ENCODE results near the gene MGRN1.
"Not testable (repeated sequence)": the region's sequence is repeated elsewhere in the genome, so short reads cannot be mapped to it uniquely, and the experiment has no call there.

MGRN1 gene

DNA sequence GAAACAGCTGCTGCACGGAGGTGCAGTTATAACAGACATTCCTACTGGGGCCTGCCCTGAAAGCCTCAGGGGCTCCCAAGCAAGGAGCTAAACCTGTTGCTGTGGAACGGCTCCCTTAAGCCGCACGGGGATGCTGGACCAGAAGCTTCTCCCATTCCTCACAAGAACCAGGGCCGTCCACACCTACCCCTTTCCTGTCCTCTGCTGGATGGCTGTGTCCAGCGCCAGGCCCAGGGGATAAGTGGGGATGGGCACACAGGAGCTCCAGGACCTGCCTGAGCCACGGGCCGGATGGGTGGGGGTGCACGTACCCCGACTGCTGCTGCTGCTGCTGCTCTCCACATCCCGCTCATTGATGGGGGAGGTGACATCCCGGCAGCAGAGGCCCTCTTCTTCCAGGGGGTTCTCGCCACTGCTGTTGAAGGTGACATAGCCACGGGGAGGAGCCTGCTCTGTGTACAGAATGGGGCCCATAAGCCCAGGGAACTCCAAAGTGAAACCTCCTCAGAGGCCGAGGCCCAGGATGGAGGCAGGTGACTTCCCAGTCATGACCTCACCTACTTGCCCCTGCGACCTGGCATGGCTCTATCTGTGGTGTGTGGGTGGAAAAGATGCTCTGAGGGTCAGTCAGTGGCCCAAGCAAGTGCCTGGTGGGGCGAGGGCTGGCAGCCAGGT, 77.3 kb downstream of the MGRN1 start:
- DNase-seq: no peak

DNA sequence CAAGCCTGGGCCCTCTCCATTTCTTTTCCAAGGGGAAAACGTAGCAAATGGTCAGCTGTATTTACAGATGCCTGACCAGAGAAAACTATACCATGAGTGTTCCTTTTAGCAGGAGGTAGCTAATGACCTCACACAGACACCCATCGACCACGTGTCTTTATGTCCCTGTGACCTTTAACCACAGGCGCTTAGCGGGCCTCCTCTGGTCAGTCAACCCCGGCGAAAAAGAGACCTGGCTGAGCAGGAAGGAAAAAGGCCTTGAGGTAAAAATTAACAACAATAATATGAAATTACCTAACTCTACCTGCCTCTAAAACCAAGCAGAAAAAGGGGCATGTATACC, 77.8 kb downstream of the MGRN1 start:
- DNase-seq: no peak

DNA sequence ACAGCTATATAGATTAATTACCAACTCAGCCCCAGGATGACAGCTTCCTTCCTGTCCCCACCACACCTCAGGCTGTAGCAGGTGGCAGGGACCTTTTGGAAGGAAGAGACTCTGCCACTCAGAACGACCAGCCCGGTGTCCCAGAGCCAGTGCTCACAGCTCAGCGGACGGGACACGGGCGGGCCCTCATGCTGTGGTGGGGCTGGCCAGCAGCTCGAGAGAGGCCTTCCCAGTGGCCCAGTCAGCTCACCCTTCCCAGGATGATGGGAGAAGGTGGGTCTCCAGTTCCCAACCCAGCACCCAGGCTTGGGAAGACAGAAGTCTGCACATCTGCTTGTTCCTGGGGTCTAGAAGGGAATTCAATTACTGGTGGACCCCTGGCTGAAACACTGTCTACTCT, 79.3 kb downstream of the MGRN1 start:
- DNase-seq: no peak

DNA sequence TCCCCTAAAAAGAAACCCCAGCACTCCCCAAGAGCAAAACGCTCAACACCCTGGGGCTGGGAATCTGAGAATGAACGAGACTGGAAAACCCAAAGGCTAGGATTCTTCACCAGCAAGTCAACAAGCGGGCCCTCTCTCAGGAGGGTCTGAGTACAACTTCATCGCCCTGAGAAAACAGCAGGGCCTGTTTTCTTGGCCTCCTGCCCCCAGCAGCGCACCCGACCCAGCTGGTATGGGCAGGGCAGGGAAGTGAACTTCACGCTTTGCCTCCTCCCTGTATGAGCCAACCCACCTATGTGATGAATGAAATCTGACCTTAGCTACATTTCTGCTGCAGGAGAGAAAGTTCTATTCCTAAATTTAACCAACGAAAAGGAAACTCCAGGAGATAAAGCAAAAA, 79.9 kb downstream of the MGRN1 start:
- DNase-seq: no peak

DNA sequence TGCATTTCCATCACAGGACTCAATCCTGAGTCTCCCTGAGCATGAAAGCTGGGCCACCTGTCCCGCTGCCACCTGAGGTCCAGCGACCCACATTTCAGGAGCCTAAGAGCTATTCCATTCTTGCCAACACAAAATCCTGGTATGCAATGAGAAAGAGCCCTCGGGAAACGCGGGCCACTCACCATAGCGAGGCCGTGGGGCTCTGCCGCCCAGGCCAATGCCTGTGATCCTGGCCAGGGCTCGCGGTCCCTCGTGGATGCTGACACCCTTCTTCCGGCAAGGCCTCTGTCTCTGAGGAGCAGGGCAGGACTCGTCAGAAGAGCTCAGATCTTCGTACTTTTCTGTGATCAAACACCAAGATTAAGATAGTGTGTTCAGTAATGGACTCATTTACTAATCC, 80.3 kb downstream of the MGRN1 start:
- no peak for DNase-seq

DNA sequence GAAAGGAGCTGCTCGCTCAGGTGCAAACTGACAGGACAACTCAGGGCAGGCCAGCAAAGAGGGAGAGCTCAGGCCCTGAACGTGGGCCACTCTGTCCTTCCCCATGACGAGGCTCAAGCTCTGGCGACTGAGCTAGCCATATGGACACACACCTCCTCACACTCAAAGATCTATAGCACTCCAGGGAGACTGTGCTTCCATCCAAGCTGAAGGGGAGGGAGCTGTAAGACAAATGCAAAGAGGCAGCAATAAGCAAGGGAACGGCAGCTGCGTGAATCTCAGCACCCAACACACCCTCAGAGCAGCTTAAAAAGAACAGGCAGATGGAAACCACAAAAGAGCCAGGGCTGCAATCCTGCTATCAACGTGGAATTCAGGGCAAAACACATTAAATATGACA, 82.2 kb downstream of the MGRN1 start:
- no peak for DNase-seq

DNA sequence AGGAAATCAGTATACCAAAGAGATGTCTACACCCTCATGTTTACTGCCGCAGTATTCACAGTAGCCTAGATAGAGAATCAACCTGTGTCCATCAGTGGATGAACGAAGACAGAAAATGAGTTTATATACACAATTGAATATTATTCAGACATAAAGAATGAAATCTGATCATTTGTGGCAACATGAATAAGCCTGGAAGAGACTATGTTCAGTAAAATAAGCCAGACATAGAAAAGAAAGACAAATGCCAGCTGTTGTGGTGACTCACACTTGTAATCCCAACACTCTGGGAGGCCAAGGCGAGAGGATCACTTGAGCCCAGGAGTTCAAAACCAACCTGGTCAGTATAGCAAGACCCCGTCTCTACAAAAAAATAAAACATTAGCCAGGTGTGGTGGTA, 84.9 kb downstream of the MGRN1 start:
- DNase-seq: no peak

DNA sequence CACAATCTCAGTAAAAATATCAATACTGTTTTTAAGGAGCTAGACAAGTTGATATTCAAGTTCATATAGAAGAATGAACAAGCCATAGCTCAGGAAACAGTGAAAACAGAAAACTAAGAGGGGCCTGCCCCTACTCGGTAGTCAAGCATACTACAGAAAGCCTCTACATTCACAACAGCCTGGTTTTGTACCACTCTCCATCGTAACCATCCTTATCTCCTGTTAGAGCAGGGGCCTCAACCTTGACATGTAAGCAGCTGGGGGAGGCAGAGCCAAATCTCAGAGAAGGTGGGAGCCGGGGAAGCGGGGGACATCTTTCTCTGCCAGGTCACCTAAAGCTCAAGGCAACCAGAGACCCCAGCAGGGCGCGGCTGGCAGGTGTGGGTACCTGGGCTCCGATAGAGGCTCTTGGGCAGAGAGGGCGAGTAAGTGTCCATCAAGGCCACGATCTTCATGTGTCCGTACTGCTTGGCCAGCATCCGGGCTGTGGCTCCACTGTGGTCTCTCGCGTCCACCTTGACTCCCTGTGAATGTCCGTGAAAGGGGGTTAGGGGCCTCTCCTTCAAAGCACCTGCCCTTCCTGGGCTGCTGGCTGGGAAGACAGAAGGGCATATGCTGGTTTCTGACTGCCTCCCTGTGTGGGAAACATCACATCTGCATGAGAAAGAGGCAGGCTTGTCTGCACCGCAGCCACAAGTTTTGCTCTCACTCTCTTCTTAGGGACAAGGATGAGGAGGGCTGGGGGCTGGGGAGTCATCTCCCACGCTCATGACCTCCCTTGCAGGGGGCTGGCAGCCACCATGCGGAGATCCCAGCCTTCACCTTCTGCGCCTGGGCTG, 89.3 kb downstream of the MGRN1 start:
- no peak for DNase-seq

DNA sequence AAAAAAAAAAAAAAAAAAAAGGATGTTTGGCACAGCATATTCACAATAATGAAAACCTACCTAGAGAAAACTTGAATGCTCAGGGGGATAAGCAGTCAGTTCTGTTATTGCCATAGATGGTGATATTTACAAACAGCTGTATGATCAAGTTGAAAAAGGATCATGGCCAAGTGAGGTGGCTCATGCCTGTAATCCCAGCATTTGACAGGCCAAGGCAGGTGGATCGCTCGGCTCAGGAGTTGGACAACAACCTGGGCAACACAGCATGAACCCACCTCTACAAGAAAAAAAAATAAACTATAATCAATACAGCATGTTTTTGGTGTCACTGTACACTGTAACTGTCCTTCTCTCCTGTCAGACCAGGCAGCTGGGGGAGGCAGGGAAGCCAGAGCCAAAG, 90.4 kb downstream of the MGRN1 start:
- no peak for DNase-seq

DNA sequence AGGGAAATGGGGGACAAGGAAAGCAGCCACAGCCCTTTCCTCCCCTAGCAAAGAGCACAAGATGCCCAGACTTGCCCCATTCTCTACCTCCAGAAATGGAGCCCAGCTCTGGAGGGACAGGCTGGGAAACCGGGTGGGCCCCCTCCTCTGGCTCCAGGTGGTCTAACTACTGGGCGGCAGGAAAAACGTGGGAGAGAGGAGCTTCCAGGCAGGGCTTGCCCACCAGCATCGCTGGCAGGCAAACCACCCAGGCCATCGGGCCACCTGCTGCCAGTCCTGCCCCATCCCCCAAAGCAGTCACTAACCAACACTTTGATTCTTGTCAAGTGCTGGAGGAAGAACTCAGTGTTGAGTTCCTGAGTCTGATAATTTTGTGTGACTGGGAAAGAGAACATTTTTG, 93.8 kb downstream of the MGRN1 start:
- DNase-seq: no peak

DNA sequence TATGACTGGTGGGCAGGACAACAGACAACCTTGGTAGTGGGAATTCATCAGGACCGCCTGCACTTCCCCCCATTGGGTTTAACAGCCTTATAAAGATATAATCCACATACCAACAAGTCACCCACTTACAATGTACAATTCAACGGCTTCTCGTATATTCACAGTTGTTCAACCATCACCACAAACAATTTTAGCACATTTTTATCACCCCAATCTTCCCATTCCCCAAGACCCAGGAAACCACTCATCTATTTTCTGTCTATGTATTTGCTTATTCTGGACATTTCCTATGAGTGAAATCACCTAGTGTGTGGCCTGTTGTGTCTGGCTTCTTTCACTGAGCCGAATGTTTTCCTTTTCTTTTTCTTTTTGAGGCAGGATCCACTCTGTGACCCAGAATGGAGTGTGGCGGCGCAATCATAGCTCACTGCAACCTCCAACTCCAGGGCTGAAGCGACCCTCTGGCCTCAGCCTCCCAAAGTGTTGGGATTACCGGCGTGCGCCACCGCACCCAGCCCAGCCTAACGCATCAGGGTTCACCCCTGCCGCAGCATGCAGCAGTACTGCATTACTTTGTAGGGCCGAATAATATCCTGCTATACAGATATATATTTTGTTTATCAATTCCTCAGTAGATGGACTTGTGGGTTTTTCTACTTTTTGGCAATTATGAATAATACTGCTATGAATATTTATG, 98.6 kb downstream of the MGRN1 start:
- DNase-seq: no peak

DNA sequence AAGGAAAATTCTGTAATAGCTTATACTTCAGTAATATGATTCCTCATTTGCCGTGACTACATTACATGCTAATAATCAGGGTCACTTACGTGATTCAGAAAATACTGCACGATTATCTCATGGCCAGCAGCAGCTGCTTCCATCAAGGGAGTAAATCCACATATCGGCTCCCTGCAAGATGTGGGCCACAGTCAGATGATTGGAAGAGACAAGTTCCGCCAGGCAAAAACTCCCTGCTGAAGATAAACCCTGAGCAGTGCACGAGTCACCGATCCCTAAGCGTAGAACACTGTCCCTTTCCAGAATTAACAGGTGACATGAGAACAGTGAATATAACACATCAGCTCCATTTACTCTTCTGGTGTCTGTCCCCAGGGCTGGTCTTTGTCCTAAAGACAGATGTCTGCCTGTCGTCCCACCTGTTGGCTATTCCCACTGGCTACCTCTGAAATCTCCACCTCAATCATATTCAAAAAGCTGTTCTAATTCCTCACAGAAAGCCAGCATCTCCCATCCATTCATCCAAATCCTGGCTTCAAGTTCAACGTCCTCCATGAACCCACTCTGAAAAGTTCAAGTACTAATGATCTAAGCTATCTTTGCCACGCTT, 100.1 kb downstream of the MGRN1 start:
- no peak for DNase-seq

DNA sequence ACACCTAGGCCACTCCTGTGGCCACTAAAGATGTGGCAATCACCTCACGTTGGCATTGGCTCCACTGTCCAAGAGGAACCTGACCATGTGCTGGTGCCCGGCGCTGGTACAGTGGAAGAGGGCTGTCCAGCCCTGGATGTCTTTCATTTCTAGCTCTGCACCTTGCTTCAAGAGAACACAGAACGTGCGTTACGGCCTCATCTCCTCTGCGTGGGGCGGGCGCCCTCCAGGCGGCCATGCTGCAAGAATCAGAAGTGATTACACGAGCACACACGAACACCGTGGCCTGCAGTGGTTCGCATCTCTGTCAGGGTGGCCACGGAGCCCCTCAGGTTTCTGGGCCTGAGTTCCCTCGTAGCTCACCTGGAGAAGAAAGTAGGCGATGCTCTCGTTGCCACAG, 102.0 kb downstream of the MGRN1 start:
- DNase-seq: no peak

DNA sequence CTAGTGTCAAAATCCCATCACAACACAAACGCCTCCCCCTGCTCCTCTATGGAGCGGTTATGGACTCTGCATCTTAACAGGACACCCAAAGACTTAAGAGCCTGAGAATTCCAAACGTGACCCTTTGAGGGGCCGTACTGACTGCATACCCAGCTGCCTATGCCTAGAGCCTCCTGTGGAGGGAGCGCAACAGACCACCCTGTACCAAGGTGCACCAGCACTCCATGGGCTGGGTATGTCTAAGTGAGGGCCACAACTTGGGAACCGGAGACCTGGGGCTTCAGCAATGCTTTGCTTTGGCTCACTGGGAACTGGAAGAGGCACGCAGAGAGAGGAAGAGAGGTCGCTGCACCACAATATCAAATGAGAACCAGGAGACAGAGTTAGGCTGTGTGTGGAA, 104.0 kb downstream of the MGRN1 start:
- no peak for DNase-seq

DNA sequence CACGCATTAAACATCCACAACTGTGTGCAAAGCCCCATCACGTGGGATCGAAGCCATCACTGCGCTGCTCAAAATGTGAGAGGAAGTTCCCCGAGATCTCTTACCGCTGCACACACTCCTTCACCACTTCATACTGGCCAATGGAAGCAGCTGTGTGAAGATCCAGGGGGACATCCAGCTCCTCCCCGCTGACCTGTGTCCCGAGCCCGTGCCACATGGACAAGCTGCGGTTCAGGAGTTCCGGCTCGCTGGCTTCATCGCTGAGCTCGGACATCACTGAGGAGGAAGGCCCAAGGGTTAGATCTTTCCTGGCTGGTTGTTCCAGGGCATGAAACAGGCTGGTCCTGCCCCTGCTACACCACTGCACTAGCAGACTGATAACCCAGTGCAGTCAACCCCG, 105.2 kb downstream of the MGRN1 start:
- no peak for DNase-seq

DNA sequence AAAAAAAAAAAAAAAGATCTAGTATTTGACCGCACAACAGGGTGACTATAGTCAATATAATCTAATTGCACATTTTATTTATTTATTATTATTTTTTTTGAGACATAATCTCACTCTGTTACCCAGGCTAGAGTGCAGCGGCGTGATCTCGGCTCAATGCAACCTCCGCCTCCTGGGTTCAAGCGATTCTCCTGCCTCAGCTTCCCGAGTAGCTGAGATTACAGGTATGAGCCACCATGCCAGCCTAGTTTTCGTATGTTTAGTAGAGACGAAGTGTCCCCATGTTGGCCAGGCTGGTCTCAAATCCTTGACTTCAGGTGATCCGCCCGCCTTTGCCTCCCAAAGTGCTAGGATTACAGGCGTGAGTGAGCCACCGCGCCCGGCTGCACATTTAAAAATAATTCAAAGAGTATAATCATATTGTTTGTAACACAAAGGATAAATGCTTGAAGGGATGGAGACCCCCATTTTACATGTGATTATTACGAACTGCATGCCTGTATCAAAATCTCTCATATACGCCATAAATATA, 108.7 kb downstream of the MGRN1 start:
- DNase-seq: no peak

DNA sequence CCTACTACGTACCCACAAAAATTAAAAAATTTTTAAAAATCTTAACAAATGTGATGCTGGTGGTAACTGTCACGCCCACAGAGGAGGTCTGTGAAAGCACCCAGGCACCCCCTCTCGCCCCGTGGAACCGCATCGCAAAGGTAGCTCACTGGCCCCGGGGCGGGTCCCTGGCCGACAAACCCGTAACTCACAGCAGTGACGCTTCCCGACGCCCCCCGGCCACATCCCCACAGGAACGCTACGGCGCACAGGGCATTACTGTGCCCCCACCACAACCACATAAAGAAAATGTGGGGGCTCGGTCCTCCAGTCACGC, 109.1 kb downstream of the MGRN1 start:
- no peak for DNase-seq

DNA sequence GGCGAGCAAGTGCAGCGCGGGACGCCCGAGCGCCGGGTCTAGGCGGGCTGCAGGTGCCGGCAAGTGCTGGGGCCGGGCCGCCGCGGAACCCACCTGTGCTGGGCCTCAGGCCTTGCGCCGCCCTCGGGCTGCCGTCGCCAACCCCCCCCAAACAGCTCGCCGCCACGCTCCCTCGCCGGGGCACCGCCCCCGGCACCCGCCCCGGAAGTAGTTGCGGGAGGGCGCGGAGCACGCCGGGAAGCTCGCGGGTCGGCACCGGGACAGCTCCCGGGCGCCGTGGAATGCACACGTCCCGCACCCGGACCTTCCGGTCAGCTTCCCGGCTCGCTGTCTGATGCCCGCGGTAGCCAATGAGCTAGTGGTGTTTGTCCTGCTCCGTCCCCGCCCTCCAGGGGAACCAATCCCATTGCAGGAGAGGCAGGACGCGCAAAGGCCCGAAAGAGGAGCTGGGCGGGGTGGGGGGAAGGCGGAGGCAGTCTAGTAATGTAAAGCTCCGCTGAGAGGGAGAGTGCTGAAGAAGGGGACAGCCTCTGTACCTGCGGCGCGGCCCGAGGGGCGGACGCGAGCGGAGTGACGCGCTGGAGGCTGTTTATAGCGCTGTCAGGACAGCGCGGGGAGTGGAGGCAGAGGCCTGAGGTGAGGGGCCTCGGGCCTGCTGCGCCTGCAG, 109.6 kb downstream of the MGRN1 start, which contains the start of the genes ANKS3 and DNAAF8:
ANKS3 (minus strand) TSS at position 209 of the 667 bp plus-strand sequence. CDS start 4,122 bp downstream, outside the sequence.
DNAAF8 (plus strand) TSS at position 475 of the 667 bp plus-strand sequence. CDS start 1,978 bp downstream, outside the sequence.
- peak; percentile 96 for DNase-seq

DNA sequence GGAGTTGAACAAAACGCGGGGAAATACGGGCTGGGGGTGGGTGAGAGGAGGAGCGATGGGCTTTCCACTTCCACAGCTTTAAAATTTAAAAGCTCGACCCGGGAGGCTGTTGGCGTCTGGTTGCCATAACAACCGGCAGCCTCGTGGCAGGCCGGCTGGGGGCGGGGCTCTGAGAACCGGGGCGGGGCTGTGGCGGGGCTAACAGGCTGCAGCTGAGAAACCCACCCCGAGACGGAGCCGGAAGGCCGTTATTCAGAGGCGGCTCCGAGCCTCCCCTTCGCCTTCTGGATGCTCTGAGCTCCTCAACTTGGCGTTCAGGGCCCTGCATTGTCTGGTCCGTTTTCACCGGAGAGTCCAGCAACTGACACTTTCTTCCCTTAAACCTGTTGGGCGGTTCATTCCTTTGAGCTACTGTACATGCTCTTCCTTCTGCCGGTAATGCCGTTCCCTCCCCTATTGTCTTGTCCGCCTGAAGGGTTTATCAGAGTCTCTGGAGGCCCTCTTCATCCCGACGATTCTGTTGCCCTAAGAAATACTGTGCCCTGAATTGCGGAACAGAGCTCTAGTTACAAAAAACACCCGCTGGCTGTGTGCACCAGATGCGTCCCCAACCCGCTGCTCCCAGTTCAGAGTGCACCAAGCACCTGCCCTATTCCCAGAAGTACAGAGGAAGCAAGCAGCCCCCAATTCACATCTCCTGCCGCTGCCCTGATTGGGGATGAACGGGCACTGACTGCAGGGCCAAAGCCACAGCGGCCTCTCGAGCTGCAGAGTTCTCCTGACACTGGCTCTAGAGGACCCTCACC, 110.3 kb downstream of the MGRN1 start:
- peak; percentile 80 for DNase-seq

DNA sequence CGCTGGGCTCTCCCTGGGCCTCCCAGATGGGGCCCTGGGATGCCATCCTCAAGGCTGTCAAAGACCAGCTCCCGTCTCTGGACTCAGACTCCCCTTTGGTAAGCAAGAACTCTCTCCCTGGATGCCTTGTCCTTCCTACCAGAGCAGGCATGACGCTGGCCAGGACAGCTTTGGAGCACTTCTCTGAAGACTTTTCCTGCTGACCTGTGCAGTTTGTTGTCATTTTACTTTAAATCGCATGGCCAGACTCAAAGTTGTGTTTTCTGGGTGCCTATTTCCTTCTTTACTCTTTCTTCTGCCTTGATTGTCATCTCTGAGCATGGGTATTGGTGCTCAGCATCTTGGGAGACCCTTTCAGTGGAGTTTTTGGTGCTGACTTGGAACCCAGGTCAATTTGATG, 111.9 kb downstream of the MGRN1 start:
- no peak for DNase-seq

DNA sequence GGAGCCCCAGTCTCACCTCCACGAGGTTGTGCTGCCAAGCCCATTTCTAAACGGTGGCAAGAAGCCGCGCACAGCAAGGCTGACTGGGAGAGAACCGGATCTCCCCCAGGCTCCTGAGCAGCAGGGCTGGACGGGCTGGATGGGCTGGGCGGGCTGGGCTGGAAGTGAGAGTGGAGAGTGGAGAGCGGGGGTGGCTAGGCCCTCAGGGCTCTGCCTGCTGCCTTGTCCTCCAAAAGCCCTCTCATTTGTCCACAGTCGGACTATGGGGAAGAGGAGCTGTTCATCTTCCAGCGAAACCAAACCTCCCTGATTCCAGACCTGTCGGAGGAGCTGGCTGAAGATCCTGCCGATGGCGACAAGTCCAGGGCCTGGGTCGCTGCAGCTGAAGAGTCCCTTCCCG, 112.9 kb downstream of the MGRN1 start:
- DNase-seq: no peak

DNA sequence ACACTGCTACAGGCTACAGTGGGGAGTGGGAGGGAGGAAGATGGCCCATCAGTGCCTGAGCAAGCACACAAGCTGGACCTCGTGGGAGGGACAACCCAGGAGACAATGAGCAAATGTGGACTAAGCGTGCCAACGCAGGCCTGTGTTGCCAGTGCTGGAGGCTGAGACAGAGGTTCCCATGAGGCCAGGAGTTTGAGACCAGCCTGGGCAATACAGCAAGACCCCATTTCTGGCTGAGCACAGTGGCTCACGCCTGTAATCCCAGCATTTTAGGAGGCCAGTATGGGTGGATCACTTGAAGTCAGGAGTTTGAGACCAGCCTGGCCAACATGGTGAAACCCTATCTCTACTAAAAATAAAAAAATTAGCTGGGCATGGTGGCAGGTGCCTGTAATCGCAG, 113.7 kb downstream of the MGRN1 start:
- not testable (repeated sequence) for DNase-seq

Measured in hematopoietic multipotent progenitor cell treated with erythropoietin and hydrocortisone succinate and interleukin-3 and kit ligand, for 8 days (in vitro differentiated cells).